HCT116 (cell line): ENCODE data around the gene FHIT. TPM values are rescaled to one million over a fixed set of nuclear protein-coding genes. Genes with fewer than 3 reads are reported as not detected.

Experiments
- ATAC-seq: fragments of 200-7000 bp; cut with Tn5 transposase; 2 replicates; pipeline ENCODE4 v1.9.1; 2020; ENCODE audit warnings: mild to moderate bottlenecking, moderate library complexity
- BruUV-seq: library from RNA; stranded (reverse); fragments of 400-500 nt; replicated peaks from 2 replicates; lab custom pipeline; 2021; lab: Mats Ljungman, UMichigan
- CTCF ChIA-PET: fragments of 300-600 bp; sonication (Branson Sonifier 250); formaldehyde crosslinking; loops from one replicate; lab custom pipeline; 2021; ENCODE audit warnings: antibody characterized with exemption; lab: Charles Lee
- POLR2A ChIA-PET: fragments of 300-600, 350-600 bp; sonication (Branson Sonifier 250); formaldehyde crosslinking; loops from one replicate; lab custom pipeline; 2021; ENCODE audit warnings: antibody characterized with exemption; lab: Charles Lee
- RAD21 ChIA-PET, 2 experiments: fragments of 300-600 bp; sonication (Branson Sonifier 250); formaldehyde crosslinking; loops; one replicate each; lab custom pipeline; 2023; ENCODE audit warnings: low total read pairs in 2 of 2; ENCODE audit not compliant: uncharacterized antibody in 2 of 2, unreplicated experiment in 2 of 2, low non-redundant PET in 1 of 2; lab: Charles Lee
- DNase-seq: peaks from one replicate; pipeline ENCODE4 v3.0.0-alpha.2; 2010; ENCODE audit warnings: low read depth, low spot score
- H2AFZ ChIP-seq: fragments of 200-600 bp; shearing (Covaris generic), sonication (generic); 2 replicates; pipeline ENCODE4 v1.6.1; 2017; ENCODE audit warnings: low read depth, mixed run types, mixed read lengths, antibody characterized with exemption, low read length; ENCODE audit not compliant: poor library complexity, severe bottlenecking
- H3K27ac ChIP-seq: 2 replicates; pipeline ENCODE4 v1.5.1; 2012; ENCODE audit warnings: low read depth, low read length
- H3K27me3 ChIP-seq: fragments of 200-600 bp; sonication (generic); 2 replicates; pipeline ENCODE4 v1.6.1; 2016; ENCODE audit warnings: mixed run types, low read length, mixed read lengths; ENCODE audit not compliant: insufficient read depth
- H3K36me3 ChIP-seq, 2 experiments: fragments of 200-500 bp in 1 of 2; fragments of 200-600 bp in 1 of 2; sonication (Bioruptor generic) in 1 of 2; sonication (generic) in 1 of 2; 2 replicates each; pipeline versions ENCODE4 v1.5.1 to v1.6.1; 2014 to 2016; ENCODE audit warnings: low read length in 2 of 2, inconsistent platforms in 1 of 2, mixed read lengths in 1 of 2, mixed run types in 1 of 2; ENCODE audit not compliant: insufficient read depth in 2 of 2, control insufficient read depth in 1 of 2
- H3K4me1 ChIP-seq, 2 experiments: fragments of 200-600 bp in 1 of 2; sonication (generic) in 1 of 2; 2 replicates each; pipeline versions ENCODE4 v1.5.1 to v1.6.1; 2012 to 2017; ENCODE audit warnings: low read length in 2 of 2, inconsistent platforms in 1 of 2, mild to moderate bottlenecking in 1 of 2, mixed read lengths in 1 of 2, mixed run types in 1 of 2, moderate library complexity in 1 of 2; ENCODE audit not compliant: insufficient read depth in 2 of 2, control insufficient read depth in 1 of 2
- H3K4me2 ChIP-seq: fragments of 200-600 bp; sonication (generic); 2 replicates; pipeline ENCODE4 v1.6.1; 2017; ENCODE audit warnings: mixed run types, low read length, mixed read lengths
- H3K4me3 ChIP-seq, 2 experiments: fragments of 200-600 bp in 1 of 2; sonication (generic) in 1 of 2; replicated peaks in 1 of 2; 2 replicates each; pipeline ENCODE4 v1.5.1; 2011 to 2016; ENCODE audit warnings: low read length in 2 of 2, control low read depth in 1 of 2, low read depth in 1 of 2, mild to moderate bottlenecking in 1 of 2, mixed read lengths in 1 of 2, mixed run types in 1 of 2
- H3K79me2 ChIP-seq: fragments of 200-600 bp; sonication (generic); 2 replicates; pipeline ENCODE4 v1.6.1; 2017; ENCODE audit warnings: mild to moderate bottlenecking, mixed run types, low read length, moderate library complexity, mixed read lengths; ENCODE audit not compliant: insufficient read depth
- H3K9ac ChIP-seq: fragments of 200-600 bp; sonication (generic); 2 replicates; pipeline ENCODE4 v1.6.1; 2016; ENCODE audit warnings: low read length, mixed read lengths
- H3K9me2 ChIP-seq: fragments of 200-600 bp; sonication (generic), shearing (Covaris generic); 2 replicates; pipeline ENCODE4 v1.6.1; 2017; ENCODE audit warnings: mixed run types, mild to moderate bottlenecking, moderate library complexity; ENCODE audit not compliant: insufficient read depth
- H3K9me3 ChIP-seq, 2 experiments: fragments of 200-500 bp in 1 of 2; fragments of 200-600 bp in 1 of 2; sonication (Bioruptor generic) in 1 of 2; sonication (generic) in 1 of 2; 2 replicates each; pipeline ENCODE4 v1.6.1; 2014 to 2017; ENCODE audit warnings: low read length in 2 of 2, mixed read lengths in 2 of 2, inconsistent platforms in 1 of 2, low read depth in 1 of 2, mild to moderate bottlenecking in 1 of 2, mixed run types in 1 of 2, moderate library complexity in 1 of 2; ENCODE audit not compliant: control insufficient read depth in 1 of 2, insufficient read depth in 1 of 2
- H4K20me1 ChIP-seq: fragments of 200-600 bp; sonication (generic), shearing (Covaris generic); 2 replicates; pipeline ENCODE4 v1.6.1; 2017; ENCODE audit warnings: mixed run types, mild to moderate bottlenecking, moderate library complexity; ENCODE audit not compliant: insufficient read depth
- CBX3 ChIP-seq: IDR thresholded peaks from 2 replicates; pipeline ENCODE4 v1.6.1; 2012; ENCODE audit warnings: low read depth
- EGR1 ChIP-seq: IDR thresholded peaks from 2 replicates; pipeline ENCODE4 v1.6.1; 2012; ENCODE audit warnings: low read depth
- EZH2 ChIP-seq: fragments of 200-600 bp; sonication (generic); IDR thresholded peaks from 2 replicates; pipeline ENCODE4 v1.6.1; 2017; ENCODE audit warnings: antibody characterized with exemption, mixed run types
- FOSL1 ChIP-seq: IDR thresholded peaks from 2 replicates; pipeline ENCODE4 v1.6.1; 2012; ENCODE audit warnings: low read depth
- POLR2AphosphoS5 ChIP-seq: IDR thresholded peaks from 2 replicates; pipeline ENCODE4 v1.6.1; 2011; ENCODE audit warnings: mild to moderate bottlenecking, low read depth, low read length, moderate library complexity
- SIN3A ChIP-seq: IDR thresholded peaks from 2 replicates; pipeline ENCODE4 v1.6.1; 2012; ENCODE audit warnings: low read depth
- SP1 ChIP-seq: IDR thresholded peaks from 2 replicates; pipeline ENCODE4 v1.6.1; 2012; ENCODE audit warnings: low read depth
- SRF ChIP-seq: IDR thresholded peaks from 2 replicates; pipeline ENCODE4 v1.6.1; 2012; ENCODE audit warnings: low read depth
- YY1 ChIP-seq: IDR thresholded peaks from 2 replicates; pipeline ENCODE4 v1.6.1; 2011; ENCODE audit warnings: low read length, low read depth, moderate library complexity, mild to moderate bottlenecking; ENCODE audit not compliant: insufficient replicate concordance; ENCODE audit errors: extremely low read depth
- ZFX ChIP-seq: fragments of 450-650 bp; IDR thresholded peaks from 2 replicates; pipeline ENCODE4 v1.6.1; 2017
- intact Hi-C: fragments of 100-400 bp; cut with micrococcal nuclease; formaldehyde crosslinking; loops from 2 replicates; pipeline ENCODE4 v1.10.0; 2022
- total RNA-seq: library from RNA; stranded (reverse); gene quantifications from one replicate; pipeline ENCODE4 v1.2.1, GENCODE V29; 2021; ENCODE audit not compliant: unreplicated experiment
- TF ChIP-seq, protein P1 (sequence below): IDR thresholded peaks from 2 replicates; pipeline ENCODE4 v1.6.1; 2012
- TF ChIP-seq, protein P2 (sequence below): IDR thresholded peaks from 2 replicates; pipeline ENCODE4 v1.6.1; 2012; ENCODE audit warnings: low read depth
- TF ChIP-seq, protein P3 (sequence below), 3 experiments: fragments of 200-600 bp in 1 of 3; sonication (generic) in 1 of 3; IDR thresholded peaks in 2 of 3; conservative IDR thresholded peaks in 1 of 3; 2 replicates each; pipeline ENCODE4 v1.5.1; 2012 to 2017; ENCODE audit warnings: low read depth in 2 of 3, low read length in 2 of 3, antibody characterized with exemption in 1 of 3, borderline replicate concordance in 1 of 3, control low read depth in 1 of 3, mild to moderate bottlenecking in 1 of 3, mixed read lengths in 1 of 3, mixed run types in 1 of 3, moderate library complexity in 1 of 3; ENCODE audit not compliant: insufficient read depth in 1 of 3
- TF ChIP-seq, protein P4 (sequence below): IDR thresholded peaks from 2 replicates; pipeline ENCODE4 v1.6.1; 2011; ENCODE audit warnings: mild to moderate bottlenecking, low read length, moderate library complexity; ENCODE audit not compliant: insufficient replicate concordance; ENCODE audit errors: extremely low read depth

FHIT gene
- total RNA-seq, 1 experiment from 2014 or later, result 20.1 TPM

DNA sequence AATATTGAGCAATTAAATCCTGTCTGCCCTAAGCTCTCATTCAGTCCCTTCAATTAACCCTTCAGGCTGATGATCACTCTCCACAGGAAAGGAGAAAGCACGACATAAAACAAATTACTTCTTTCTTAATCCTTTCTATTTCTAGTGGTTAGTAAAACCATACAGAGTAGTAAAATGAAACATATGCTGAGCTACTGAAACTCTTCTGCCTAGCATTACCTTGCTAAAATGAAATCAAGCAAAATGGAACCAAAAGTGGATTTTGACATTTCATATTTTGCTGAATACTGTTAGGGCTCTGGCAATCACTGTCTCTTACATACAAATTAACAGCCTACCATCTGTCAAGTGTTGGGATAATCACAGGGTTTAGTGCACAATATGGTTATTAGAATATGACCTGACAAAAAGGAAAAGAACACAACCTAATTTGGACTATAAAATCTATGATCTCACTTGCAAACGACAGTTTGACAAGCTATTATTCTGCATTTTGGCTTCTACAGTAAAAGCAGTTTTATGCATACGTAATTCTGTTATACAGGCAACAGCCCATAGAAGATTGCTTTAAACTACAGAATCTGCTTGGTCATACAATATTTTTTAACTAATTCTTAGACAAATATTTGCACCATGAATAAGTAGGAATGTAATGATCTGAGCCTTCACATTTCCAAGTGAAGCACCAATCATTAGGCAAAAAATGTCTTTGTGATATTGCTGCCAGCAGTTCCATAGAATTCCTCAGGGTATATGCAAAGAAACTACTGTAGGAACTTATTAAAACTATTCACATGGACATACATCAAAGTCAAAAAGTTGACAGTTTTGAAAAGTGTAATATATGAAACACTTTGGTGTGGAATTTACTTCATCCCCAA is 105.0 kb downstream of the FHIT start:
- RAD21 ChIA-PET, result no interaction called here
- Histone ChIP-seq H3K9me3 (no peaks in the 10 kb centered on the region), H3K4me2 (no peak overlapping the region), H3K4me1 (peaks cover 0 to 6% of the 10 kb centered on the region in 2 experiments; a peak in 1 of 4 replicates), H3K27me3 (no peaks in the 10 kb centered on the region), H3K27ac (no peak overlapping the region), H3K9ac (no peak overlapping the region), H3K36me3 (no peaks in the 10 kb centered on the region), H3K79me2 (no peaks in the 10 kb centered on the region), H2AFZ (no peak overlapping the region), H3K9me2 (no peaks in the 10 kb centered on the region), H3K4me3 (no peak overlapping the region), H4K20me1 (no peaks in the 10 kb centered on the region)
- POLR2A ChIA-PET, result no interaction called here
- CTCF ChIA-PET, result no interaction called here
- intact Hi-C loops, result no loop called here
- BruUV-seq, result no TSS peak
- no peak for TF ChIP-seq SIN3A
- TF ChIP-seq SP1, result no peak
- TF ChIP-seq SRF, result no peak
- TF ChIP-seq EZH2, result no peak
- TF ChIP-seq ZFX, result no peak
- TF ChIP-seq YY1, result no peak
- TF ChIP-seq POLR2AphosphoS5, result no peak
- TF ChIP-seq, protein P1, sequence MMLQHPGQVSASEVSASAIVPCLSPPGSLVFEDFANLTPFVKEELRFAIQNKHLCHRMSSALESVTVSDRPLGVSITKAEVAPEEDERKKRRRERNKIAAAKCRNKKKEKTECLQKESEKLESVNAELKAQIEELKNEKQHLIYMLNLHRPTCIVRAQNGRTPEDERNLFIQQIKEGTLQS, result no peak
- TF ChIP-seq EGR1, result no peak
- TF ChIP-seq, protein P2, sequence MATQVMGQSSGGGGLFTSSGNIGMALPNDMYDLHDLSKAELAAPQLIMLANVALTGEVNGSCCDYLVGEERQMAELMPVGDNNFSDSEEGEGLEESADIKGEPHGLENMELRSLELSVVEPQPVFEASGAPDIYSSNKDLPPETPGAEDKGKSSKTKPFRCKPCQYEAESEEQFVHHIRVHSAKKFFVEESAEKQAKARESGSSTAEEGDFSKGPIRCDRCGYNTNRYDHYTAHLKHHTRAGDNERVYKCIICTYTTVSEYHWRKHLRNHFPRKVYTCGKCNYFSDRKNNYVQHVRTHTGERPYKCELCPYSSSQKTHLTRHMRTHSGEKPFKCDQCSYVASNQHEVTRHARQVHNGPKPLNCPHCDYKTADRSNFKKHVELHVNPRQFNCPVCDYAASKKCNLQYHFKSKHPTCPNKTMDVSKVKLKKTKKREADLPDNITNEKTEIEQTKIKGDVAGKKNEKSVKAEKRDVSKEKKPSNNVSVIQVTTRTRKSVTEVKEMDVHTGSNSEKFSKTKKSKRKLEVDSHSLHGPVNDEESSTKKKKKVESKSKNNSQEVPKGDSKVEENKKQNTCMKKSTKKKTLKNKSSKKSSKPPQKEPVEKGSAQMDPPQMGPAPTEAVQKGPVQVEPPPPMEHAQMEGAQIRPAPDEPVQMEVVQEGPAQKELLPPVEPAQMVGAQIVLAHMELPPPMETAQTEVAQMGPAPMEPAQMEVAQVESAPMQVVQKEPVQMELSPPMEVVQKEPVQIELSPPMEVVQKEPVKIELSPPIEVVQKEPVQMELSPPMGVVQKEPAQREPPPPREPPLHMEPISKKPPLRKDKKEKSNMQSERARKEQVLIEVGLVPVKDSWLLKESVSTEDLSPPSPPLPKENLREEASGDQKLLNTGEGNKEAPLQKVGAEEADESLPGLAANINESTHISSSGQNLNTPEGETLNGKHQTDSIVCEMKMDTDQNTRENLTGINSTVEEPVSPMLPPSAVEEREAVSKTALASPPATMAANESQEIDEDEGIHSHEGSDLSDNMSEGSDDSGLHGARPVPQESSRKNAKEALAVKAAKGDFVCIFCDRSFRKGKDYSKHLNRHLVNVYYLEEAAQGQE, result no peak
- no peak for TF ChIP-seq CBX3
- TF ChIP-seq, protein P3, sequence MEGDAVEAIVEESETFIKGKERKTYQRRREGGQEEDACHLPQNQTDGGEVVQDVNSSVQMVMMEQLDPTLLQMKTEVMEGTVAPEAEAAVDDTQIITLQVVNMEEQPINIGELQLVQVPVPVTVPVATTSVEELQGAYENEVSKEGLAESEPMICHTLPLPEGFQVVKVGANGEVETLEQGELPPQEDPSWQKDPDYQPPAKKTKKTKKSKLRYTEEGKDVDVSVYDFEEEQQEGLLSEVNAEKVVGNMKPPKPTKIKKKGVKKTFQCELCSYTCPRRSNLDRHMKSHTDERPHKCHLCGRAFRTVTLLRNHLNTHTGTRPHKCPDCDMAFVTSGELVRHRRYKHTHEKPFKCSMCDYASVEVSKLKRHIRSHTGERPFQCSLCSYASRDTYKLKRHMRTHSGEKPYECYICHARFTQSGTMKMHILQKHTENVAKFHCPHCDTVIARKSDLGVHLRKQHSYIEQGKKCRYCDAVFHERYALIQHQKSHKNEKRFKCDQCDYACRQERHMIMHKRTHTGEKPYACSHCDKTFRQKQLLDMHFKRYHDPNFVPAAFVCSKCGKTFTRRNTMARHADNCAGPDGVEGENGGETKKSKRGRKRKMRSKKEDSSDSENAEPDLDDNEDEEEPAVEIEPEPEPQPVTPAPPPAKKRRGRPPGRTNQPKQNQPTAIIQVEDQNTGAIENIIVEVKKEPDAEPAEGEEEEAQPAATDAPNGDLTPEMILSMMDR (IDR thresholded peaks at IDR 0.05 in 2 of 3, conservative IDR thresholded peaks at IDR 0.05 in 1 of 3; ENCODE audit: borderline replicate concordance in 1 of 3, insufficient read depth in 1 of 3, low read depth in 2 of 3, low read length in 2 of 3), result no peak
- TF ChIP-seq, protein P4, sequence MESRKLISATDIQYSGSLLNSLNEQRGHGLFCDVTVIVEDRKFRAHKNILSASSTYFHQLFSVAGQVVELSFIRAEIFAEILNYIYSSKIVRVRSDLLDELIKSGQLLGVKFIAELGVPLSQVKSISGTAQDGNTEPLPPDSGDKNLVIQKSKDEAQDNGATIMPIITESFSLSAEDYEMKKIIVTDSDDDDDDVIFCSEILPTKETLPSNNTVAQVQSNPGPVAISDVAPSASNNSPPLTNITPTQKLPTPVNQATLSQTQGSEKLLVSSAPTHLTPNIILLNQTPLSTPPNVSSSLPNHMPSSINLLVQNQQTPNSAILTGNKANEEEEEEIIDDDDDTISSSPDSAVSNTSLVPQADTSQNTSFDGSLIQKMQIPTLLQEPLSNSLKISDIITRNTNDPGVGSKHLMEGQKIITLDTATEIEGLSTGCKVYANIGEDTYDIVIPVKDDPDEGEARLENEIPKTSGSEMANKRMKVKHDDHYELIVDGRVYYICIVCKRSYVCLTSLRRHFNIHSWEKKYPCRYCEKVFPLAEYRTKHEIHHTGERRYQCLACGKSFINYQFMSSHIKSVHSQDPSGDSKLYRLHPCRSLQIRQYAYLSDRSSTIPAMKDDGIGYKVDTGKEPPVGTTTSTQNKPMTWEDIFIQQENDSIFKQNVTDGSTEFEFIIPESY, result no peak
- no peak for TF ChIP-seq FOSL1
- ATAC-seq (no peak), DNase-seq (no peak)
